ENCODE data around the gene P3R3URF.

The P3R3URF gene

GRCh38 chr1:46159516-46159915 is 16.8 kb downstream of the P3R3URF start:
- Histone ChIP-seq H3K27ac (ENCODE audit: low read depth, low read length) (no peak overlapping the region), H3K36me3 (ENCODE audit: control insufficient read depth, insufficient read depth, low read length) (no peaks in the 10 kb centered on the region), H3K4me1 (ENCODE audit: control insufficient read depth, insufficient read depth, low read length) (no peaks in the 10 kb centered on the region), H3K27me3 (ENCODE audit: control insufficient read depth, insufficient read depth, low read length) (no peaks in the 10 kb centered on the region), H3K9ac (ENCODE audit: low read length) (no peak overlapping the region), H3K4me3 (ENCODE audit: low read length) (no peak overlapping the region)

- Histone ChIP-seq H3K4me1 (ENCODE audit: control insufficient read depth, insufficient read depth, low read length) (no peaks in the 10 kb centered on the region), H3K9ac (ENCODE audit: low read length) (no peak overlapping the region), H3K4me3 (ENCODE audit: low read length) (no peak overlapping the region)
These were observed 17.7 kb downstream of the P3R3URF start for GRCh38 chr1:46158312-46159281.

GRCh38 chr1:46157916-46158311 is 18.4 kb downstream of the P3R3URF start:
- H3K36me3 ChIP-seq (ENCODE audit: control insufficient read depth, insufficient read depth, low read length) = no peaks in the 10 kb centered on the region
- no peak overlapping the region for H3K9ac ChIP-seq (ENCODE audit: low read length)
- no peaks in the 10 kb centered on the region for H3K4me1 ChIP-seq (ENCODE audit: control insufficient read depth, insufficient read depth, low read length)
- no peak overlapping the region for H3K27ac ChIP-seq (ENCODE audit: low read depth, low read length)
- no peak overlapping the region for H3K4me3 ChIP-seq (ENCODE audit: low read length)
- no peaks in the 10 kb centered on the region for H3K27me3 ChIP-seq (ENCODE audit: control insufficient read depth, insufficient read depth, low read length)

More at GRCh38 chr1:46158312-46159281, 17.7 kb downstream of the P3R3URF start:
- H3K36me3 ChIP-seq (ENCODE audit: control insufficient read depth, insufficient read depth, low read length) = no peaks in the 10 kb centered on the region
- no peak overlapping the region for H3K27ac ChIP-seq (ENCODE audit: low read depth, low read length)
- no peaks in the 10 kb centered on the region for H3K27me3 ChIP-seq (ENCODE audit: control insufficient read depth, insufficient read depth, low read length)

GRCh38 chr1:46153732-46154131 is 22.6 kb downstream of the P3R3URF start:
- Histone ChIP-seq H3K4me1 (ENCODE audit: control insufficient read depth, insufficient read depth, low read length) (no peaks in the 10 kb centered on the region), H3K36me3 (ENCODE audit: control insufficient read depth, insufficient read depth, low read length) (no peaks in the 10 kb centered on the region), H3K9ac (ENCODE audit: low read length) (no peak overlapping the region), H3K27me3 (ENCODE audit: control insufficient read depth, insufficient read depth, low read length) (no peaks in the 10 kb centered on the region), H3K4me3 (ENCODE audit: low read length) (no peak overlapping the region), H3K27ac (ENCODE audit: low read depth, low read length) (no peak overlapping the region)

- H3K36me3 ChIP-seq (ENCODE audit: control insufficient read depth, insufficient read depth, low read length) = no peaks in the 10 kb centered on the region
- H3K4me1 ChIP-seq (ENCODE audit: control insufficient read depth, insufficient read depth, low read length) = no peaks in the 10 kb centered on the region
- no peak overlapping the region for H3K9ac ChIP-seq (ENCODE audit: low read length)
- no peak overlapping the region for H3K27ac ChIP-seq (ENCODE audit: low read depth, low read length)
- no peaks in the 10 kb centered on the region for H3K27me3 ChIP-seq (ENCODE audit: control insufficient read depth, insufficient read depth, low read length)
- no peak overlapping the region for H3K4me3 ChIP-seq (ENCODE audit: low read length)
These were observed 23.1 kb downstream of the P3R3URF start for GRCh38 chr1:46153228-46153627.

- Histone ChIP-seq H3K4me3 (ENCODE audit: low read length) (no peak overlapping the region), H3K9ac (ENCODE audit: low read length) (no peak overlapping the region), H3K36me3 (ENCODE audit: control insufficient read depth, insufficient read depth, low read length) (no peaks in the 10 kb centered on the region), H3K27ac (ENCODE audit: low read depth, low read length) (no peak overlapping the region), H3K27me3 (ENCODE audit: control insufficient read depth, insufficient read depth, low read length) (no peaks in the 10 kb centered on the region), H3K4me1 (ENCODE audit: control insufficient read depth, insufficient read depth, low read length) (no peaks in the 10 kb centered on the region)
These were observed 24.3 kb downstream of the P3R3URF start for GRCh38 chr1:46152016-46152415.

GRCh38 chr1:46150085-46150484 is 26.2 kb downstream of the P3R3URF start:
- H3K4me3 ChIP-seq (ENCODE audit: low read length) = no peak overlapping the region
- no peak overlapping the region for H3K27ac ChIP-seq (ENCODE audit: low read depth, low read length)
- no peaks in the 10 kb centered on the region for H3K4me1 ChIP-seq (ENCODE audit: control insufficient read depth, insufficient read depth, low read length)

GRCh38 chr1:46148318-46148717 is 28.0 kb downstream of the P3R3URF start:
- no peaks in the 10 kb centered on the region for H3K27me3 ChIP-seq (ENCODE audit: control insufficient read depth, insufficient read depth, low read length)
- H3K4me3 ChIP-seq (ENCODE audit: low read length) = no peak overlapping the region

More at GRCh38 chr1:46150085-46150484, 26.2 kb downstream of the P3R3URF start:
- no peaks in the 10 kb centered on the region for H3K36me3 ChIP-seq (ENCODE audit: control insufficient read depth, insufficient read depth, low read length)
- no peak overlapping the region for H3K9ac ChIP-seq (ENCODE audit: low read length)
- no peaks in the 10 kb centered on the region for H3K27me3 ChIP-seq (ENCODE audit: control insufficient read depth, insufficient read depth, low read length)

GRCh38 chr1:46137916-46138315 is 38.4 kb downstream of the P3R3URF start:
- no peaks in the 10 kb centered on the region for H3K27me3 ChIP-seq (ENCODE audit: control insufficient read depth, insufficient read depth, low read length)
- H3K36me3 ChIP-seq (ENCODE audit: control insufficient read depth, insufficient read depth, low read length) = no peaks in the 10 kb centered on the region
- peaks cover 8% of the 10 kb centered on the region for H3K4me1 ChIP-seq (ENCODE audit: control insufficient read depth, insufficient read depth, low read length)
- no peak overlapping the region for H3K4me3 ChIP-seq (ENCODE audit: low read length)
- no peak overlapping the region for H3K9ac ChIP-seq (ENCODE audit: low read length)
- H3K27ac ChIP-seq (ENCODE audit: low read depth, low read length) = no peak overlapping the region

More at GRCh38 chr1:46148318-46148717, 28.0 kb downstream of the P3R3URF start:
- no peaks in the 10 kb centered on the region for H3K4me1 ChIP-seq (ENCODE audit: control insufficient read depth, insufficient read depth, low read length)
- no peaks in the 10 kb centered on the region for H3K36me3 ChIP-seq (ENCODE audit: control insufficient read depth, insufficient read depth, low read length)
- no peak overlapping the region for H3K9ac ChIP-seq (ENCODE audit: low read length)
- no peak overlapping the region for H3K27ac ChIP-seq (ENCODE audit: low read depth, low read length)

- Histone ChIP-seq H3K4me3 (ENCODE audit: low read length) (no peak overlapping the region), H3K27ac (ENCODE audit: low read depth, low read length) (no peak overlapping the region), H3K36me3 (ENCODE audit: control insufficient read depth, insufficient read depth, low read length) (no peaks in the 10 kb centered on the region), H3K27me3 (ENCODE audit: control insufficient read depth, insufficient read depth, low read length) (no peaks in the 10 kb centered on the region), H3K4me1 (ENCODE audit: control insufficient read depth, insufficient read depth, low read length) (peaks cover 8% of the 10 kb centered on the region), H3K9ac (ENCODE audit: low read length) (no peak overlapping the region)
These were observed 39.6 kb downstream of the P3R3URF start for GRCh38 chr1:46136711-46137110.

- Histone ChIP-seq H3K27me3 (ENCODE audit: control insufficient read depth, insufficient read depth, low read length) (no peaks in the 10 kb centered on the region), H3K4me3 (ENCODE audit: low read length) (no peak overlapping the region), H3K27ac (ENCODE audit: low read depth, low read length) (peak overlapping the region; percentile 41), H3K4me1 (ENCODE audit: control insufficient read depth, insufficient read depth, low read length) (peaks cover 8% of the 10 kb centered on the region), H3K36me3 (ENCODE audit: control insufficient read depth, insufficient read depth, low read length) (no peaks in the 10 kb centered on the region), H3K9ac (ENCODE audit: low read length) (no peak overlapping the region)
These were observed 41.5 kb downstream of the P3R3URF start for GRCh38 chr1:46134660-46135331.

- peak overlapping the region; percentile 89 for H3K27ac ChIP-seq (ENCODE audit: low read depth, low read length)
- peak overlapping the region; percentile 61 for H3K4me3 ChIP-seq (ENCODE audit: low read length)
- no peak overlapping the region for H3K9ac ChIP-seq (ENCODE audit: low read length)
These were observed 42.4 kb downstream of the P3R3URF start for GRCh38 chr1:46133781-46134350.

More at GRCh38 chr1:46133781-46134350, 42.4 kb downstream of the P3R3URF start:
- Histone ChIP-seq H3K4me1 (ENCODE audit: control insufficient read depth, insufficient read depth, low read length) (peaks cover 8% of the 10 kb centered on the region), H3K27me3 (ENCODE audit: control insufficient read depth, insufficient read depth, low read length) (no peaks in the 10 kb centered on the region), H3K36me3 (ENCODE audit: control insufficient read depth, insufficient read depth, low read length) (no peaks in the 10 kb centered on the region)
